Smooth muscle cell (in vitro differentiated cells): ENCODE results near the gene CS. TPM values are rescaled to one million over a fixed set of nuclear protein-coding genes. Genes with fewer than 3 reads are reported as not detected.

Experiments used
- DNase-seq: peaks from one replicate; lab custom pipeline; 2025; ENCODE audit not compliant: unreplicated experiment; lab: John Stamatoyannopoulos, UW
- H2AFZ ChIP-seq: fragments of 200-600 bp; sonication (generic); 2 replicates; pipeline ENCODE4 v1.6.0; 2016; ENCODE audit warnings: antibody characterized with exemption, low read depth, mild to moderate bottlenecking
- H3F3A ChIP-seq: fragments of 200-600 bp; sonication (generic); 2 replicates; pipeline ENCODE4 v1.6.0; 2017; ENCODE audit warnings: antibody characterized with exemption, low read depth
- H3K27ac ChIP-seq: fragments of 200-600 bp; sonication (generic); 2 replicates; pipeline ENCODE4 v1.5.1; 2016; ENCODE audit warnings: low read depth, mild to moderate bottlenecking
- H3K27me3 ChIP-seq: fragments of 200-600 bp; sonication (generic); 2 replicates; pipeline ENCODE4 v1.6.1; 2016; ENCODE audit warnings: low read depth, mild to moderate bottlenecking
- H3K36me3 ChIP-seq: fragments of 200-600 bp; sonication (generic); 2 replicates; pipeline ENCODE4 v1.5.1; 2016; ENCODE audit warnings: low read depth
- H3K4me1 ChIP-seq: fragments of 200-600 bp; sonication (generic); 2 replicates; pipeline ENCODE4 v1.5.1; 2016; ENCODE audit warnings: low read depth
- H3K4me2 ChIP-seq: fragments of 200-600 bp; sonication (generic); 2 replicates; pipeline ENCODE4 v1.6.0; 2016; ENCODE audit warnings: mild to moderate bottlenecking
- H3K4me3 ChIP-seq: fragments of 200-600 bp; sonication (generic); 2 replicates; pipeline ENCODE4 v1.5.1; 2016; ENCODE audit warnings: mild to moderate bottlenecking
- H3K79me2 ChIP-seq: fragments of 200-600 bp; sonication (generic); 2 replicates; pipeline ENCODE4 v1.6.0; 2016; ENCODE audit warnings: low read depth, mild to moderate bottlenecking
- H3K9ac ChIP-seq: fragments of 200-600 bp; sonication (generic); 2 replicates; pipeline ENCODE4 v1.6.0; 2016; ENCODE audit warnings: low read depth
- H3K9me3 ChIP-seq: fragments of 200-600 bp; sonication (generic); replicated peaks from 2 replicates; pipeline ENCODE4 v1.5.1; 2016; ENCODE audit warnings: low read depth
- H4K20me1 ChIP-seq: fragments of 200-600 bp; sonication (generic); 2 replicates; pipeline ENCODE4 v1.6.0; 2016; ENCODE audit warnings: low read depth
- CTCF ChIP-seq: fragments of 200-600 bp; sonication (generic); IDR thresholded peaks from 2 replicates; pipeline ENCODE4 v1.5.1; 2017; ENCODE audit warnings: borderline replicate concordance, mild to moderate bottlenecking, antibody characterized with exemption; ENCODE audit not compliant: insufficient read depth, poor library complexity, severe bottlenecking
- WGBS: methylation state at CpG from one replicate; pipeline ENCODE4 v1.1.7; 2016; ENCODE audit warnings: low lambda C conversion rate; 5-methylcytosine and 5-hydroxymethylcytosine counted together
- polyA plus RNA-seq: library from polyadenylated mRNA; unstranded; fragments of >200 nt; fragmentation: Nextera tagmentation; extraction: Ambion mirVana; gene quantifications from 2 replicates; pipeline ENCODE4 v1.2.1, GENCODE V29; 2016
- total RNA-seq: library from RNA; depleted of rRNA; stranded (reverse); fragments of >200 nt; gene quantifications from 2 replicates; pipeline ENCODE4 v1.2.3, GENCODE V29; 2014

Gene CS
- total and polyA plus RNA-seq, 2 experiments from 2014 or later, result 83.3 to 138 TPM

- Histone ChIP-seq H3K9me3 (no peaks in the 10 kb centered on the region), H3K36me3 (peaks cover 6% of the 10 kb centered on the region), H3K4me1 (no peaks in the 10 kb centered on the region), H2AFZ (no peak overlapping the region), H4K20me1 (peaks cover 69% of the 10 kb centered on the region), H3F3A (no peaks in the 10 kb centered on the region), H3K79me2 (no peaks in the 10 kb centered on the region), H3K9ac (no peak overlapping the region), H3K27me3 (no peaks in the 10 kb centered on the region), H3K4me3 (no peak overlapping the region), H3K27ac (no peak overlapping the region), H3K4me2 (no peak overlapping the region)
- 94% methylated on average over 9 of the region's 9 CpGs for WGBS
- TF ChIP-seq CTCF, result no peak
- no peak for DNase-seq
Observed at GRCh38 chr12:56241424-56242303, 58.5 kb downstream of the CS start.

DNA sequence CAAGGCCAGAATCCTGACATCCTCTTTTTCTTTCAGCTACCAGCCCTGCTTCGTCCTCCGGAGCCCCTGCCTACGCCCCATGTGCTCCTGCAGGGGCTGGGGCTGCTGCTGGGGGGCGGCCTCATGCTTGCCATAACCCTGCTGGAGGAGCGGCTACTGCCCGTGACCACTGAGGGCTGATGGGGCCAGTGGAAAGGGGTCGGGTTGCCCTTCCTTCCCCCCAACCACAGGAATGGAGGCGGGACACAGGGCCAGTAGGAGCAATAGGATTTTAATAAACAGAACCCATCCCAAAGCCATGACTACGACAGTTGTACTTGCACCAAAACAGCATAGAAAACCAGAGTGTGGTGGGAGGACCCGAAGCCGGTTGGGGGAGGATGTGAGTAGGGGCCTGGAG is 62.6 kb downstream of the CS start:
- H3K4me2 ChIP-seq, result no peak overlapping the region
- H3K4me1 ChIP-seq, result no peaks in the 10 kb centered on the region
- H3K9me3 ChIP-seq, result no peaks in the 10 kb centered on the region
- TF ChIP-seq CTCF, result no peak
- H2AFZ ChIP-seq, result no peak overlapping the region
- H3F3A ChIP-seq, result peaks cover 4% of the 10 kb centered on the region
- H3K4me3 ChIP-seq, result no peak overlapping the region
- no peaks in the 10 kb centered on the region for H3K27me3 ChIP-seq
- H4K20me1 ChIP-seq, result peaks cover 48% of the 10 kb centered on the region
- no peak for DNase-seq
- WGBS, result 82% methylated on average over 11 of the region's 11 CpGs
- no peaks in the 10 kb centered on the region for H3K79me2 ChIP-seq
- no peak overlapping the region for H3K9ac ChIP-seq
- H3K27ac ChIP-seq, result no peak overlapping the region
- H3K36me3 ChIP-seq, result no peaks in the 10 kb centered on the region

GRCh38 chr12:56236985-56237384 is 63.1 kb downstream of the CS start:
- Histone ChIP-seq H3K9ac (no peak overlapping the region), H3K4me2 (no peak overlapping the region), H3K4me1 (no peaks in the 10 kb centered on the region), H3K79me2 (no peaks in the 10 kb centered on the region), H4K20me1 (peaks cover 43% of the 10 kb centered on the region), H3K4me3 (no peak overlapping the region), H3K27ac (no peak overlapping the region), H3K36me3 (no peaks in the 10 kb centered on the region), H3K9me3 (no peaks in the 10 kb centered on the region), H2AFZ (no peak overlapping the region), H3K27me3 (no peaks in the 10 kb centered on the region), H3F3A (peaks cover 4% of the 10 kb centered on the region)
- no peak for DNase-seq
- TF ChIP-seq CTCF, result no peak
- WGBS, result 94% methylated on average over 5 of the region's 5 CpGs

DNA sequence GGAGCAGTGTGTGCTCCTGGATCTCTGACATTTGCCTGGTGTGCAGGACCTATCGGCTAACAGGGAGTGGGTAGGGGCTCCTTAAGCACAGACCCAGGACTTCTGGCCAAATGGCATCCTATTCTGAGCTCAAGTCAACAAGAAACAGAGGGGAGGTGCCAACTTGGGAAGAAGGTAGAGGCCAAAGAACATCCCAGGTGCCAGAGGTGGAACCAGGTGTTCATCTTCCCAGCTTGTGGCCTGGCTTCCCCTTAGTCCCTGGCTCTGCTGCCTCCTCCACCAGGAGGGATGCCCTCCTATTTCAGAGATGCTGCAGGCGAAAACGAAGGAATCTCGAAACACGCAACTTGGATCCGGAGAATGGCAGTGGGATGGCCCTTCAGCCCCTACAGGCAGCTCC is 64.0 kb downstream of the CS start:
- Histone ChIP-seq H3K79me2 (no peaks in the 10 kb centered on the region), H3K27me3 (no peaks in the 10 kb centered on the region), H2AFZ (no peak overlapping the region), H3K4me3 (no peak overlapping the region), H3K36me3 (no peaks in the 10 kb centered on the region), H4K20me1 (peaks cover 36% of the 10 kb centered on the region), H3K9me3 (no peaks in the 10 kb centered on the region), H3F3A (peaks cover 4% of the 10 kb centered on the region), H3K4me2 (no peak overlapping the region), H3K9ac (no peak overlapping the region), H3K4me1 (no peaks in the 10 kb centered on the region), H3K27ac (no peak overlapping the region)
- WGBS, result 96% methylated on average over 6 of the region's 6 CpGs
- TF ChIP-seq CTCF, result no peak
- no peak for DNase-seq
